Measurements from ENCODE around the gene ARL1. TPM values are rescaled to one million over a fixed set of nuclear protein-coding genes. Genes with fewer than 3 reads are reported as not detected.

ARL1 gene
- total RNA-seq, 1 donor = 114 TPM

DNA sequence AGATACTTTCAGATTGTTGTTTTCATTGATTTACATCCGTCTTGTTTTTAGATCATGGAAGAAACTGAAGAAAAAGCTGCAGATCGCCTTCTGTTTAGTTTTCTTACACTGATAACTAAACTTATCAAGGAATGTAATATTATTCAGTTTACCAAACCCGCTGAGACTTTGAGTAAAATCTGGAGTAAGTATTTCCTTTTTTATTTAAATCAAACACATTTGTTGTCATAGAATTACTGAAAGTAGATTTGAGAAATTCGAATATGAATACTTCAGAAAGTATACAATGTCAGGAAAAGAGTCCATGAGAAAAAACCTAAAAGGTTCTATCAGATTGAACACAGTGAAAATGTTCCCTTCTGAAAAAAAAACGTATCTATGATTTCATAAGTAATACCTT lies 32.0 kb downstream of the ARL1 start:
- TF ChIP-seq, protein P1, sequence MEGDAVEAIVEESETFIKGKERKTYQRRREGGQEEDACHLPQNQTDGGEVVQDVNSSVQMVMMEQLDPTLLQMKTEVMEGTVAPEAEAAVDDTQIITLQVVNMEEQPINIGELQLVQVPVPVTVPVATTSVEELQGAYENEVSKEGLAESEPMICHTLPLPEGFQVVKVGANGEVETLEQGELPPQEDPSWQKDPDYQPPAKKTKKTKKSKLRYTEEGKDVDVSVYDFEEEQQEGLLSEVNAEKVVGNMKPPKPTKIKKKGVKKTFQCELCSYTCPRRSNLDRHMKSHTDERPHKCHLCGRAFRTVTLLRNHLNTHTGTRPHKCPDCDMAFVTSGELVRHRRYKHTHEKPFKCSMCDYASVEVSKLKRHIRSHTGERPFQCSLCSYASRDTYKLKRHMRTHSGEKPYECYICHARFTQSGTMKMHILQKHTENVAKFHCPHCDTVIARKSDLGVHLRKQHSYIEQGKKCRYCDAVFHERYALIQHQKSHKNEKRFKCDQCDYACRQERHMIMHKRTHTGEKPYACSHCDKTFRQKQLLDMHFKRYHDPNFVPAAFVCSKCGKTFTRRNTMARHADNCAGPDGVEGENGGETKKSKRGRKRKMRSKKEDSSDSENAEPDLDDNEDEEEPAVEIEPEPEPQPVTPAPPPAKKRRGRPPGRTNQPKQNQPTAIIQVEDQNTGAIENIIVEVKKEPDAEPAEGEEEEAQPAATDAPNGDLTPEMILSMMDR (IDR thresholded peaks at IDR 0.05; ENCODE audit: insufficient read depth, low read depth, low read length) = no peak
- no peak for DNase-seq (ENCODE audit: low read depth)
- no peak overlapping the region for H3K4me3 ChIP-seq (ENCODE audit: low read depth, low read length)

DNA sequence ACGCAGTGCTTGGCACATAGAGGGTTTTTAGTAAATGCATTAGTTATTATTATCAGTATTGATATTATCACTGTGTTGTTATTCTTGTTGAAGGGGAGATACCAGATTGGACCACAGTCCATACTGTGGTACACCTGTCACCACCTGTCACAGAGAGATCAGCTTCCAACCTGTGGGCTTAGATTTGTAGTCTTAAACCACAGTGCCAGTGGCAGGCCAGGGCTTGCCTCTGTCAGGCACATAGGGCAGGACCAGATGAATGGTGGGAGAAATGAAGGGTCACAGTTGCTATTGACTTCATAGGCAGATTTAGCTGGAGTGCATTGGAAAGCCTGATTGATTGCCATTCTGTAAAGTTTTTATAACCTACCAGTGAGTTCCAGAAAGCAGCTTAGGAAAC lies 35.1 kb downstream of the ARL1 start:
- no peak for DNase-seq (ENCODE audit: low read depth)
- TF ChIP-seq, protein P1 (IDR thresholded peaks at IDR 0.05; ENCODE audit: insufficient read depth, low read depth, low read length) = no peak
- H3K4me3 ChIP-seq (ENCODE audit: low read depth, low read length) = no peak overlapping the region

DNA sequence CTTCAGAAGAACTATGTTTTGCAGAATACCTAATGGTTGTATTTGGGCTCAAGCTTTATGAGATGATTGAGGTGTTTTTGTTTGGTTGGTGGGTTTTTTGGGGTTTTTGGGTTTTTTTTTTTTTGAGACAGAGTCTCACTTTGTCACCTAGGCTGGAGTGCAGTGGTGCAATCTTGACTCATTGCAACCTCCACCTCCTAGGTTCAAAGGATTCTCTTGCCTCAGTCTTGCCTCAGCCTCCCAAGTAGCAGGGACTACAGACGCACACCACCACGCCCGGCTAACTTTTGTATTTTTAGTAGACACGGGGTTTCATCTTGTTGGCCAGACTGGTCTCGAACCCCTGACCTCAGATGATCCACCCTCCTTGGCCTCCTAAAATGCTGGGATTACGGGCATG lies 39.6 kb downstream of the ARL1 start:
- no peak overlapping the region for H3K4me3 ChIP-seq (ENCODE audit: low read depth, low read length)
- no peak for DNase-seq (ENCODE audit: low read depth)
- TF ChIP-seq, protein P1 (IDR thresholded peaks at IDR 0.05; ENCODE audit: insufficient read depth, low read depth, low read length) = no peak

DNA sequence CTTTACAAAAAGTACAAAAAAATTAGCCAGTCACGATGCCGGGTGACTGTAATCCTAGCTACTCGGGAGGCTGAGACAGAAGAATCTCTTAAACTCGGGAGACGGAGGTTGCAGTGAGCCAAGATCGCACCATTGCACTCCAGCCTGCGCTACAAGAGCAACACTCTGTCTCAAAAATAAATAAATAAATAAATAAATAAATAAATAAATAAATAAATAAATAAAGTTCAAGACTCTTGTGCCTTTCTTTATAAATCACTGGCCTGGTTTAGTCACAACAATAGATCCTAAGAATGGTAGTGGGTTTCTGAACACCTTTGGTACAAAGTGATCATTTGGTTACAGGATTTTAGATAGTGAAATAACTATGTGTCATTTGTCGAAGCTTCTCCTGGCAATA lies 46.1 kb downstream of the ARL1 start:
- H3K4me3 ChIP-seq (ENCODE audit: low read depth, low read length) = no peak overlapping the region
- DNase-seq (ENCODE audit: low read depth) = no peak
- TF ChIP-seq, protein P1 (IDR thresholded peaks at IDR 0.05; ENCODE audit: insufficient read depth, low read depth, low read length) = no peak

DNA sequence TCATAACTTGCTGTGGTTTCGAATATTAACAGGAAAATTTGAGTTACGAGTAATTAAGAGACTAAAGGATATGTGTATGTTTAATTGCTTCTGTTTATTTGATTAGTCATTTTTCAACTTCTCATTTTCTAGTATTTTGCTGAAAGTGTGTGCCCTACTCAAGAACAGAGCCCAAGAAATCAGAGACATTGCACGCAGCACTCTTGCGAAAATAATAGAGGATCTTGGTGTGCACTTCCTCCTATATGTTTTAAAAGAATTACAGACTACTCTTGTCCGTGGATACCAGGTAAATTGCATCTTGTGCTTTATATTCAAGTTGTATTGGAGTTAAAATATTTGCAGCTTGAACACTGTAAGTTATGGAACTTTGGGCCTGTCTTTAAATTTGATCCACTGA lies 50.8 kb downstream of the ARL1 start:
- no peak for DNase-seq (ENCODE audit: low read depth)
- H3K4me3 ChIP-seq (ENCODE audit: low read depth, low read length) = no peak overlapping the region
- TF ChIP-seq, protein P1 (IDR thresholded peaks at IDR 0.05; ENCODE audit: insufficient read depth, low read depth, low read length) = no peak

DNA sequence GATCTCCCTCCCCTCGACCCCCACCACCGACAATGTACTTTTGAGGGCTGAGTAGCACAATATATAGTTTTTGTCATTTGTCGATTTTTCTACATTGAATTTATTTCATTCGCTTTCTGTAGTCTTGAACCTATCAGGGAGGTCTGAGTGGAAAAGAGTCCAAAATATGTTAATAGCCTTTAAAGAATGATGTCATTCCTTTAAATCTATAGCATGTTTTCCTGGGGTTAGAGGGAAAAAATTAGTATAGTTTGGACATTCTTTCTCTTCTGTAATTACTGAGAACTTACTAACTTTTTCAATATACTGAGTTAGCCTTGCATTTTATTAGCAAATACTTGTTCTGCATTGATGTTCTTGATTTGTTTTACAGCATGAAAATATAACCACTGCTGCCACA lies 55.9 kb downstream of the ARL1 start:
- TF ChIP-seq, protein P1 (IDR thresholded peaks at IDR 0.05; ENCODE audit: insufficient read depth, low read depth, low read length) = no peak
- no peak for DNase-seq (ENCODE audit: low read depth)
- H3K4me3 ChIP-seq (ENCODE audit: low read depth, low read length) = no peak overlapping the region

DNA sequence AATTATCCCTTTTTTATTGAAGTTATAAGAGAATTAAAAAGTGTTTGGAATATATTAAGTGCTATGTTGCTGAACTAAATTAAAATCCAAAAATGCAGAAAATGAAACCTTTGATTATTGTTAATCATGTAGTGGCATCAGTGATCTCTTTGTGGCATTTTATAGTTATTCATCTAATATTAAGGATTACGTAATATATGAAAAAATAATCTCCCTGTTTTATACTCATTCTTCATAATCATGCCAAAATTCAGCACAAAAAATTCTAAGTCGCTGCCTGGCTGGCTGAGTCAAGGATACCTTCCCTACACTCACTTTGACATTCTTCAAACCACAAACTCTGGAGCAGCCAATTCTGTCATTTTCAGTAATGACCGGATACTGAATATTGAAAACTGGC lies 63.7 kb downstream of the ARL1 start:
- DNase-seq (ENCODE audit: low read depth) = no peak
- no peak overlapping the region for H3K4me3 ChIP-seq (ENCODE audit: low read depth, low read length)
- TF ChIP-seq, protein P1 (IDR thresholded peaks at IDR 0.05; ENCODE audit: insufficient read depth, low read depth, low read length) = no peak
